ENCODE results near the gene NUDT5. TPM values are rescaled to one million over a fixed set of nuclear protein-coding genes. Genes with fewer than 3 reads are reported as not detected.

The NUDT5 gene
- polyA plus RNA-seq, 1 of the 3 experiments (the other 2 are of a cell fraction) = 61.2 TPM

DNA sequence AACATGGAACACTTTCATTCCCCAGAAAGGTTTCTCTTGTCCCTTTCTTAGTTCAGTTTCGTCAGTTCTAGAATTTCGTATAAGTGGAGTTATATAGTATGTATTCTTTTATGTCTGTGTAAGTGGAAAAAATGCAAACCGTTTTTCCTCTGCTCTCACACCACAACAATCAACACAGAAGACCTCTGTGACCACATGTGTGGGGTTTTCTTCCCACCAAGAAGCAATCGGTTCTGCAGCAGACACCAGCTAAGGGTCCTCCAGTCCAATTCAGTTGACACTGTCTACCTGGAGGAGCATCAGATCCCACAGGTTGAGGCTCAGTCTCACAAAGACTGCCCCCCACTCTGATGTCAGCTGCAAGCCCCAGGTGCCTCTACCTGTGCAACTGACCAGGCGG, 6.5 kb upstream of the NUDT5 start:
- 89% methylated on average over 5 of the region's 5 CpGs for WGBS (ENCODE audit: low lambda C conversion rate)
- no peaks in the 10 kb centered on the region for H3K9me2 ChIP-seq
- H3K9ac ChIP-seq = no peak overlapping the region
- H3K27ac ChIP-seq (ENCODE audit: low read depth in 2 of 2, low read length in 1 of 2) = no peak overlapping the region
- POLR2A ChIA-PET = no interaction called here
- CTCF ChIA-PET = interaction anchor here (0.8 to 9.1 kb wide), 2 partner anchors 13 to 699 kb away, joined by 3 to 78 read pairs; no protein-coding TSS in a partner anchor
- peaks cover 37% of the 10 kb centered on the region; the same call in 1 of the 2 replicates for H4K20me1 ChIP-seq (ENCODE audit: insufficient read depth)
- peaks cover 0 to 7% of the 10 kb centered on the region in 2 experiments; a peak in 3 of 4 replicates for H3K4me1 ChIP-seq (ENCODE audit: control insufficient read depth in 1 of 2, insufficient read depth in 2 of 2, low read depth in 1 of 2, low read length in 1 of 2)
- H3K9me3 ChIP-seq = no peaks in the 10 kb centered on the region
- no peak overlapping the region for H2AFZ ChIP-seq (ENCODE audit: low read depth)
- peaks cover 98% of the 10 kb centered on the region for H3K79me2 ChIP-seq (ENCODE audit: insufficient read depth)
- H3K4me2 ChIP-seq = no peak overlapping the region
- peaks cover 54 to 56% of the 10 kb centered on the region in 2 experiments for H3K36me3 ChIP-seq (replicated peaks in 1 of 2; ENCODE audit: control insufficient read depth in 1 of 2, insufficient read depth in 2 of 2, low read length in 1 of 2)
- no peaks in the 10 kb centered on the region for H3F3A ChIP-seq (replicated peaks; ENCODE audit: insufficient read depth)
- TF ChIP-seq, protein P1, sequence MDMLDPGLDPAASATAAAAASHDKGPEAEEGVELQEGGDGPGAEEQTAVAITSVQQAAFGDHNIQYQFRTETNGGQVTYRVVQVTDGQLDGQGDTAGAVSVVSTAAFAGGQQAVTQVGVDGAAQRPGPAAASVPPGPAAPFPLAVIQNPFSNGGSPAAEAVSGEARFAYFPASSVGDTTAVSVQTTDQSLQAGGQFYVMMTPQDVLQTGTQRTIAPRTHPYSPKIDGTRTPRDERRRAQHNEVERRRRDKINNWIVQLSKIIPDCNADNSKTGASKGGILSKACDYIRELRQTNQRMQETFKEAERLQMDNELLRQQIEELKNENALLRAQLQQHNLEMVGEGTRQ (IDR thresholded peaks at IDR 0.05; ENCODE audit: borderline replicate concordance, low read depth, low read length) = no peak
- TF ChIP-seq TEAD4 (IDR thresholded peaks at IDR 0.05; ENCODE audit: borderline replicate concordance, insufficient read depth) = no peak
- no peak for TF ChIP-seq RAD21 (IDR thresholded peaks at IDR 0.05; ENCODE audit: low read length)
- TF ChIP-seq SIN3A (IDR thresholded peaks at IDR 0.05; ENCODE audit: borderline replicate concordance, low read depth, low read length) = no peak
- TF ChIP-seq, protein P2, sequence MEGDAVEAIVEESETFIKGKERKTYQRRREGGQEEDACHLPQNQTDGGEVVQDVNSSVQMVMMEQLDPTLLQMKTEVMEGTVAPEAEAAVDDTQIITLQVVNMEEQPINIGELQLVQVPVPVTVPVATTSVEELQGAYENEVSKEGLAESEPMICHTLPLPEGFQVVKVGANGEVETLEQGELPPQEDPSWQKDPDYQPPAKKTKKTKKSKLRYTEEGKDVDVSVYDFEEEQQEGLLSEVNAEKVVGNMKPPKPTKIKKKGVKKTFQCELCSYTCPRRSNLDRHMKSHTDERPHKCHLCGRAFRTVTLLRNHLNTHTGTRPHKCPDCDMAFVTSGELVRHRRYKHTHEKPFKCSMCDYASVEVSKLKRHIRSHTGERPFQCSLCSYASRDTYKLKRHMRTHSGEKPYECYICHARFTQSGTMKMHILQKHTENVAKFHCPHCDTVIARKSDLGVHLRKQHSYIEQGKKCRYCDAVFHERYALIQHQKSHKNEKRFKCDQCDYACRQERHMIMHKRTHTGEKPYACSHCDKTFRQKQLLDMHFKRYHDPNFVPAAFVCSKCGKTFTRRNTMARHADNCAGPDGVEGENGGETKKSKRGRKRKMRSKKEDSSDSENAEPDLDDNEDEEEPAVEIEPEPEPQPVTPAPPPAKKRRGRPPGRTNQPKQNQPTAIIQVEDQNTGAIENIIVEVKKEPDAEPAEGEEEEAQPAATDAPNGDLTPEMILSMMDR (IDR thresholded peaks at IDR 0.05) = no peak
- TF ChIP-seq NFIC (IDR thresholded peaks at IDR 0.05; ENCODE audit: borderline replicate concordance) = no peak
- TF ChIP-seq RFX5 (IDR thresholded peaks at IDR 0.05; ENCODE audit: low read length) = no peak
- no peak for TF ChIP-seq TAF1 (IDR thresholded peaks at IDR 0.05; ENCODE audit: borderline replicate concordance, low read depth, low read length)
- TF ChIP-seq GATA2 (CRISPR knock-in tag; IDR thresholded peaks at IDR 0.05) = no peak
- TF ChIP-seq, protein P3, sequence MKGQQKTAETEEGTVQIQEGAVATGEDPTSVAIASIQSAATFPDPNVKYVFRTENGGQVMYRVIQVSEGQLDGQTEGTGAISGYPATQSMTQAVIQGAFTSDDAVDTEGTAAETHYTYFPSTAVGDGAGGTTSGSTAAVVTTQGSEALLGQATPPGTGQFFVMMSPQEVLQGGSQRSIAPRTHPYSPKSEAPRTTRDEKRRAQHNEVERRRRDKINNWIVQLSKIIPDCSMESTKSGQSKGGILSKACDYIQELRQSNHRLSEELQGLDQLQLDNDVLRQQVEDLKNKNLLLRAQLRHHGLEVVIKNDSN (IDR thresholded peaks at IDR 0.05; ENCODE audit: borderline replicate concordance, low read depth) = no peak
- TF ChIP-seq GABPA (IDR thresholded peaks at IDR 0.05; ENCODE audit: low read depth) = no peak
- TF ChIP-seq, protein P4, sequence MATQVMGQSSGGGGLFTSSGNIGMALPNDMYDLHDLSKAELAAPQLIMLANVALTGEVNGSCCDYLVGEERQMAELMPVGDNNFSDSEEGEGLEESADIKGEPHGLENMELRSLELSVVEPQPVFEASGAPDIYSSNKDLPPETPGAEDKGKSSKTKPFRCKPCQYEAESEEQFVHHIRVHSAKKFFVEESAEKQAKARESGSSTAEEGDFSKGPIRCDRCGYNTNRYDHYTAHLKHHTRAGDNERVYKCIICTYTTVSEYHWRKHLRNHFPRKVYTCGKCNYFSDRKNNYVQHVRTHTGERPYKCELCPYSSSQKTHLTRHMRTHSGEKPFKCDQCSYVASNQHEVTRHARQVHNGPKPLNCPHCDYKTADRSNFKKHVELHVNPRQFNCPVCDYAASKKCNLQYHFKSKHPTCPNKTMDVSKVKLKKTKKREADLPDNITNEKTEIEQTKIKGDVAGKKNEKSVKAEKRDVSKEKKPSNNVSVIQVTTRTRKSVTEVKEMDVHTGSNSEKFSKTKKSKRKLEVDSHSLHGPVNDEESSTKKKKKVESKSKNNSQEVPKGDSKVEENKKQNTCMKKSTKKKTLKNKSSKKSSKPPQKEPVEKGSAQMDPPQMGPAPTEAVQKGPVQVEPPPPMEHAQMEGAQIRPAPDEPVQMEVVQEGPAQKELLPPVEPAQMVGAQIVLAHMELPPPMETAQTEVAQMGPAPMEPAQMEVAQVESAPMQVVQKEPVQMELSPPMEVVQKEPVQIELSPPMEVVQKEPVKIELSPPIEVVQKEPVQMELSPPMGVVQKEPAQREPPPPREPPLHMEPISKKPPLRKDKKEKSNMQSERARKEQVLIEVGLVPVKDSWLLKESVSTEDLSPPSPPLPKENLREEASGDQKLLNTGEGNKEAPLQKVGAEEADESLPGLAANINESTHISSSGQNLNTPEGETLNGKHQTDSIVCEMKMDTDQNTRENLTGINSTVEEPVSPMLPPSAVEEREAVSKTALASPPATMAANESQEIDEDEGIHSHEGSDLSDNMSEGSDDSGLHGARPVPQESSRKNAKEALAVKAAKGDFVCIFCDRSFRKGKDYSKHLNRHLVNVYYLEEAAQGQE (IDR thresholded peaks at IDR 0.05; ENCODE audit: low read depth, low read length) = no peak
- TF ChIP-seq, protein P5, sequence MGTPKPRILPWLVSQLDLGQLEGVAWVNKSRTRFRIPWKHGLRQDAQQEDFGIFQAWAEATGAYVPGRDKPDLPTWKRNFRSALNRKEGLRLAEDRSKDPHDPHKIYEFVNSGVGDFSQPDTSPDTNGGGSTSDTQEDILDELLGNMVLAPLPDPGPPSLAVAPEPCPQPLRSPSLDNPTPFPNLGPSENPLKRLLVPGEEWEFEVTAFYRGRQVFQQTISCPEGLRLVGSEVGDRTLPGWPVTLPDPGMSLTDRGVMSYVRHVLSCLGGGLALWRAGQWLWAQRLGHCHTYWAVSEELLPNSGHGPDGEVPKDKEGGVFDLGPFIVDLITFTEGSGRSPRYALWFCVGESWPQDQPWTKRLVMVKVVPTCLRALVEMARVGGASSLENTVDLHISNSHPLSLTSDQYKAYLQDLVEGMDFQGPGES (IDR thresholded peaks at IDR 0.05; ENCODE audit: low read depth, low read length) = no peak
- H3K4me3 ChIP-seq (ENCODE audit: low read depth in 2 of 2, low read length in 1 of 2) = no peak overlapping the region
- DNase-seq = no peak
- H3K27me3 ChIP-seq (ENCODE audit: insufficient read depth) = no peaks in the 10 kb centered on the region
